ENCODE results near the gene CEP250.

DNA sequence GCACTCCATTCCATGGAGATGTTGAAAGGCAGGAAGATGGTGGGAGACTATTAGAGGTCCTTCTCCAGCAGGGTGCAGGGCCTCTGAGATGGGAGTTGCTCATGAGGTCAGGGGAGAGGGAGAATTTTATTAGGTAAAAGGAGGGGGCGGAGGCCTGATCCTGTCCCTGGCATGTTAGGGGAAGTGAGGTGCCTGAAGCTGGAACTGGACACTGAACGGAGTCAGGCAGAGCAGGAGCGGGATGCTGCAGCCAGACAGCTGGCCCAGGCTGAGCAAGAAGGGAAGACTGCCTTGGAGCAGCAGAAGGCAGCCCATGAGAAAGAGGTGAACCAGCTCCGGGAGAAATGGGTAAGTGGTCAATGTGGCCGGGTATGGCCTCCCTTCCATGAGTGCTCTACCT lies 24.4 kb downstream of the CEP250 start:
- TF ChIP-seq RAD21 (conservative IDR thresholded peaks at IDR 0.05): no peak
- TF ChIP-seq CTCF (IDR thresholded peaks at IDR 0.05; ENCODE audit: poor library complexity, severe bottlenecking): no peak
- TF ChIP-seq REST (IDR thresholded peaks at IDR 0.05; ENCODE audit: borderline replicate concordance): no peak
- no peak for TF ChIP-seq SMC3 (conservative IDR thresholded peaks at IDR 0.05; ENCODE audit: poor library complexity)

All from neural cell (in vitro differentiated cells).